HCT116 (cell line): ENCODE data around the gene TRAF3. TPM values are rescaled to one million over a fixed set of nuclear protein-coding genes. Genes with fewer than 3 reads are reported as not detected.

Experiments used
- ATAC-seq: fragments of 200-7000 bp; cut with Tn5 transposase; 2 replicates; pipeline ENCODE4 v1.9.1; 2020; ENCODE audit warnings: mild to moderate bottlenecking, moderate library complexity
- BruUV-seq: library from RNA; stranded (reverse); fragments of 400-500 nt; replicated peaks from 2 replicates; lab custom pipeline; 2021; lab: Mats Ljungman, UMichigan
- CTCF ChIA-PET: fragments of 300-600 bp; sonication (Branson Sonifier 250); formaldehyde crosslinking; loops from one replicate; lab custom pipeline; 2021; ENCODE audit warnings: antibody characterized with exemption; lab: Charles Lee
- POLR2A ChIA-PET: fragments of 300-600, 350-600 bp; sonication (Branson Sonifier 250); formaldehyde crosslinking; loops from one replicate; lab custom pipeline; 2021; ENCODE audit warnings: antibody characterized with exemption; lab: Charles Lee
- RAD21 ChIA-PET, 2 experiments: fragments of 300-600 bp; sonication (Branson Sonifier 250); formaldehyde crosslinking; loops; one replicate each; lab custom pipeline; 2023; ENCODE audit warnings: low total read pairs in 2 of 2; ENCODE audit not compliant: uncharacterized antibody in 2 of 2, unreplicated experiment in 2 of 2, low non-redundant PET in 1 of 2; lab: Charles Lee
- DNase-seq: peaks from one replicate; pipeline ENCODE4 v3.0.0-alpha.2; 2010; ENCODE audit warnings: low read depth, low spot score
- H2AFZ ChIP-seq: fragments of 200-600 bp; shearing (Covaris generic), sonication (generic); 2 replicates; pipeline ENCODE4 v1.6.1; 2017; ENCODE audit warnings: low read depth, mixed run types, mixed read lengths, antibody characterized with exemption, low read length; ENCODE audit not compliant: poor library complexity, severe bottlenecking
- H3K27ac ChIP-seq: 2 replicates; pipeline ENCODE4 v1.5.1; 2012; ENCODE audit warnings: low read depth, low read length
- H3K27me3 ChIP-seq: fragments of 200-600 bp; sonication (generic); 2 replicates; pipeline ENCODE4 v1.6.1; 2016; ENCODE audit warnings: mixed run types, low read length, mixed read lengths; ENCODE audit not compliant: insufficient read depth
- H3K36me3 ChIP-seq, 2 experiments: fragments of 200-500 bp in 1 of 2; fragments of 200-600 bp in 1 of 2; sonication (Bioruptor generic) in 1 of 2; sonication (generic) in 1 of 2; 2 replicates each; pipeline versions ENCODE4 v1.5.1 to v1.6.1; 2014 to 2016; ENCODE audit warnings: low read length in 2 of 2, inconsistent platforms in 1 of 2, mixed read lengths in 1 of 2, mixed run types in 1 of 2; ENCODE audit not compliant: insufficient read depth in 2 of 2, control insufficient read depth in 1 of 2
- H3K4me1 ChIP-seq, 2 experiments: fragments of 200-600 bp in 1 of 2; sonication (generic) in 1 of 2; 2 replicates each; pipeline versions ENCODE4 v1.5.1 to v1.6.1; 2012 to 2017; ENCODE audit warnings: low read length in 2 of 2, inconsistent platforms in 1 of 2, mild to moderate bottlenecking in 1 of 2, mixed read lengths in 1 of 2, mixed run types in 1 of 2, moderate library complexity in 1 of 2; ENCODE audit not compliant: insufficient read depth in 2 of 2, control insufficient read depth in 1 of 2
- H3K4me2 ChIP-seq: fragments of 200-600 bp; sonication (generic); 2 replicates; pipeline ENCODE4 v1.6.1; 2017; ENCODE audit warnings: mixed run types, low read length, mixed read lengths
- H3K4me3 ChIP-seq, 2 experiments: fragments of 200-600 bp in 1 of 2; sonication (generic) in 1 of 2; replicated peaks in 1 of 2; 2 replicates each; pipeline ENCODE4 v1.5.1; 2011 to 2016; ENCODE audit warnings: low read length in 2 of 2, control low read depth in 1 of 2, low read depth in 1 of 2, mild to moderate bottlenecking in 1 of 2, mixed read lengths in 1 of 2, mixed run types in 1 of 2
- H3K79me2 ChIP-seq: fragments of 200-600 bp; sonication (generic); 2 replicates; pipeline ENCODE4 v1.6.1; 2017; ENCODE audit warnings: mild to moderate bottlenecking, mixed run types, low read length, moderate library complexity, mixed read lengths; ENCODE audit not compliant: insufficient read depth
- H3K9ac ChIP-seq: fragments of 200-600 bp; sonication (generic); 2 replicates; pipeline ENCODE4 v1.6.1; 2016; ENCODE audit warnings: low read length, mixed read lengths
- H3K9me2 ChIP-seq: fragments of 200-600 bp; sonication (generic), shearing (Covaris generic); 2 replicates; pipeline ENCODE4 v1.6.1; 2017; ENCODE audit warnings: mixed run types, mild to moderate bottlenecking, moderate library complexity; ENCODE audit not compliant: insufficient read depth
- H3K9me3 ChIP-seq, 2 experiments: fragments of 200-500 bp in 1 of 2; fragments of 200-600 bp in 1 of 2; sonication (Bioruptor generic) in 1 of 2; sonication (generic) in 1 of 2; 2 replicates each; pipeline ENCODE4 v1.6.1; 2014 to 2017; ENCODE audit warnings: low read length in 2 of 2, mixed read lengths in 2 of 2, inconsistent platforms in 1 of 2, low read depth in 1 of 2, mild to moderate bottlenecking in 1 of 2, mixed run types in 1 of 2, moderate library complexity in 1 of 2; ENCODE audit not compliant: control insufficient read depth in 1 of 2, insufficient read depth in 1 of 2
- H4K20me1 ChIP-seq: fragments of 200-600 bp; sonication (generic), shearing (Covaris generic); 2 replicates; pipeline ENCODE4 v1.6.1; 2017; ENCODE audit warnings: mixed run types, mild to moderate bottlenecking, moderate library complexity; ENCODE audit not compliant: insufficient read depth
- CBX3 ChIP-seq: IDR thresholded peaks from 2 replicates; pipeline ENCODE4 v1.6.1; 2012; ENCODE audit warnings: low read depth
- CEBPB ChIP-seq: IDR thresholded peaks from 2 replicates; pipeline ENCODE4 v1.6.1; 2012; ENCODE audit warnings: low read depth
- ELF1 ChIP-seq: IDR thresholded peaks from 2 replicates; pipeline ENCODE4 v1.6.1; 2012; ENCODE audit warnings: low read depth, borderline replicate concordance
- EZH2 ChIP-seq: fragments of 200-600 bp; sonication (generic); IDR thresholded peaks from 2 replicates; pipeline ENCODE4 v1.6.1; 2017; ENCODE audit warnings: antibody characterized with exemption, mixed run types
- FOSL1 ChIP-seq: IDR thresholded peaks from 2 replicates; pipeline ENCODE4 v1.6.1; 2012; ENCODE audit warnings: low read depth
- JUND ChIP-seq: IDR thresholded peaks from 2 replicates; pipeline ENCODE4 v1.6.1; 2012
- POLR2A ChIP-seq: IDR thresholded peaks from 2 replicates; pipeline ENCODE4 v1.7.0; 2011; ENCODE audit warnings: borderline replicate concordance; ENCODE audit not compliant: insufficient read depth, insufficient read length; ENCODE audit errors: extremely low read depth
- POLR2AphosphoS5 ChIP-seq: IDR thresholded peaks from 2 replicates; pipeline ENCODE4 v1.6.1; 2011; ENCODE audit warnings: mild to moderate bottlenecking, low read depth, low read length, moderate library complexity
- SIN3A ChIP-seq: IDR thresholded peaks from 2 replicates; pipeline ENCODE4 v1.6.1; 2012; ENCODE audit warnings: low read depth
- SP1 ChIP-seq: IDR thresholded peaks from 2 replicates; pipeline ENCODE4 v1.6.1; 2012; ENCODE audit warnings: low read depth
- SRF ChIP-seq: IDR thresholded peaks from 2 replicates; pipeline ENCODE4 v1.6.1; 2012; ENCODE audit warnings: low read depth
- YY1 ChIP-seq: IDR thresholded peaks from 2 replicates; pipeline ENCODE4 v1.6.1; 2011; ENCODE audit warnings: low read length, low read depth, moderate library complexity, mild to moderate bottlenecking; ENCODE audit not compliant: insufficient replicate concordance; ENCODE audit errors: extremely low read depth
- intact Hi-C: fragments of 100-400 bp; cut with micrococcal nuclease; formaldehyde crosslinking; loops from 2 replicates; pipeline ENCODE4 v1.10.0; 2022
- total RNA-seq: library from RNA; stranded (reverse); gene quantifications from one replicate; pipeline ENCODE4 v1.2.1, GENCODE V29; 2021; ENCODE audit not compliant: unreplicated experiment
- TF ChIP-seq, protein P1 (sequence below): IDR thresholded peaks from 2 replicates; pipeline ENCODE4 v1.6.1; 2012; ENCODE audit warnings: low read depth
- TF ChIP-seq, protein P2 (sequence below): IDR thresholded peaks from 2 replicates; pipeline ENCODE4 v1.6.1; 2012

The TRAF3 gene
- total RNA-seq, 1 experiment from 2014 or later, result 32.1 TPM

DNA sequence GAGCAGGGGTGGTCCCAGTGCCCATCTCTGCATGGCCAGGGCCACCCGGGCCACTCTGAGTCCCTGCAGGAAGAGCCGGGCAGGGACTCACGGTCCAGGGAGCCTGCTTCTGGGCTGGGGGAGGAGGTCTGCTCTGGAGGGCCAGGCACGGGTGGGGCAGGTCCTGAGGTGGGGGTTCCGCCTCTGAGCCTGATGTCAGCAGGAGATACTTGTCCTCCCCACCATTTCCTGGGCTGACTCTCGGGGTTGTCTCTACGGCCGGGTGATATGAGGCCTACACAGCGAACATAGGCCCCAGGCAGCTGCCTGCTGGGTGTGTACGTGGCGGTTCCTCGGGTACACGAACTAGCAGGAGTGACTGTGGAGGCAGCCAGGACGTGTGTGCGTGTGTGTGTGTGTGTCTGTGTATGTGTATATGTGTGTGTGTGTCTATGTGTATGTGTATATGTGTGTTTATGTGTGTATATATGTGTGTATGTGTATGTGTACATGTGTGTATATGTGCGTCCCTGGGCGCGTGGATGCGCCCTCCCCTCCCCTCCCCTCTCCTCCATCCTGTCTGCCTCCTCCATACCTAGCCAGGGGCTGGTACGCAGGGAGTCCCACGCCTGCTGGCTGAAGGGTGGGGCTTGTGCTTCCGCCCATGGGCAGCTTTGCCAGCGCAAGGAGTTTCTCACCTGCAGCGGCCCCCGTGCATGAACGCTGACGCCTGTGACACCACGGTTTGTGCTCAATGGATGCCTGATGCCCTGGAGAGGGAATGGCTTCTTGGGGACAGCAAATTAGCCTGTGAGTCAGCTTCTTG lies 30.4 kb upstream of the TRAF3 start:
- no peak overlapping the region for H3K4me3 ChIP-seq
- H3K27me3 ChIP-seq, result no peaks in the 10 kb centered on the region
- TF ChIP-seq JUND (no peak), POLR2A (no peak), CEBPB (no peak), SP1 (no peak), YY1 (no peak), EZH2 (no peak), ELF1 (no peak), SIN3A (no peak), CBX3 (no peak), POLR2AphosphoS5 (no peak), FOSL1 (no peak), SRF (no peak)
- TF ChIP-seq, protein P1, sequence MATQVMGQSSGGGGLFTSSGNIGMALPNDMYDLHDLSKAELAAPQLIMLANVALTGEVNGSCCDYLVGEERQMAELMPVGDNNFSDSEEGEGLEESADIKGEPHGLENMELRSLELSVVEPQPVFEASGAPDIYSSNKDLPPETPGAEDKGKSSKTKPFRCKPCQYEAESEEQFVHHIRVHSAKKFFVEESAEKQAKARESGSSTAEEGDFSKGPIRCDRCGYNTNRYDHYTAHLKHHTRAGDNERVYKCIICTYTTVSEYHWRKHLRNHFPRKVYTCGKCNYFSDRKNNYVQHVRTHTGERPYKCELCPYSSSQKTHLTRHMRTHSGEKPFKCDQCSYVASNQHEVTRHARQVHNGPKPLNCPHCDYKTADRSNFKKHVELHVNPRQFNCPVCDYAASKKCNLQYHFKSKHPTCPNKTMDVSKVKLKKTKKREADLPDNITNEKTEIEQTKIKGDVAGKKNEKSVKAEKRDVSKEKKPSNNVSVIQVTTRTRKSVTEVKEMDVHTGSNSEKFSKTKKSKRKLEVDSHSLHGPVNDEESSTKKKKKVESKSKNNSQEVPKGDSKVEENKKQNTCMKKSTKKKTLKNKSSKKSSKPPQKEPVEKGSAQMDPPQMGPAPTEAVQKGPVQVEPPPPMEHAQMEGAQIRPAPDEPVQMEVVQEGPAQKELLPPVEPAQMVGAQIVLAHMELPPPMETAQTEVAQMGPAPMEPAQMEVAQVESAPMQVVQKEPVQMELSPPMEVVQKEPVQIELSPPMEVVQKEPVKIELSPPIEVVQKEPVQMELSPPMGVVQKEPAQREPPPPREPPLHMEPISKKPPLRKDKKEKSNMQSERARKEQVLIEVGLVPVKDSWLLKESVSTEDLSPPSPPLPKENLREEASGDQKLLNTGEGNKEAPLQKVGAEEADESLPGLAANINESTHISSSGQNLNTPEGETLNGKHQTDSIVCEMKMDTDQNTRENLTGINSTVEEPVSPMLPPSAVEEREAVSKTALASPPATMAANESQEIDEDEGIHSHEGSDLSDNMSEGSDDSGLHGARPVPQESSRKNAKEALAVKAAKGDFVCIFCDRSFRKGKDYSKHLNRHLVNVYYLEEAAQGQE, result no peak
- TF ChIP-seq, protein P2, sequence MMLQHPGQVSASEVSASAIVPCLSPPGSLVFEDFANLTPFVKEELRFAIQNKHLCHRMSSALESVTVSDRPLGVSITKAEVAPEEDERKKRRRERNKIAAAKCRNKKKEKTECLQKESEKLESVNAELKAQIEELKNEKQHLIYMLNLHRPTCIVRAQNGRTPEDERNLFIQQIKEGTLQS, result no peak
- H4K20me1 ChIP-seq, result no peaks in the 10 kb centered on the region
- H2AFZ ChIP-seq, result no peak overlapping the region
- H3K36me3 ChIP-seq, result no peaks in the 10 kb centered on the region; a peak in 1 of 4 replicates
- H3K9me3 ChIP-seq, result no peaks in the 10 kb centered on the region; a peak in 1 of 4 replicates
- intact Hi-C loops, result no loop called here
- H3K9ac ChIP-seq, result no peak overlapping the region
- ChIA-PET RAD21 (no interaction called here), POLR2A (no interaction called here), CTCF (no interaction called here)
- no peak overlapping the region for H3K27ac ChIP-seq
- ATAC-seq, result no peak
- no TSS peak for BruUV-seq
- H3K79me2 ChIP-seq, result no peaks in the 10 kb centered on the region
- H3K4me2 ChIP-seq, result no peak overlapping the region
- DNase-seq, result no peak
- H3K9me2 ChIP-seq, result no peaks in the 10 kb centered on the region
- no peaks in the 10 kb centered on the region for H3K4me1 ChIP-seq
